Ishikawa (cell line): ENCODE results near the gene NLGN3.

Experiments
- CEBPB ChIP-seq: IDR thresholded peaks from 2 replicates; pipeline ENCODE4 v1.6.1; 2012
- CREB1 ChIP-seq: IDR thresholded peaks from 2 replicates; pipeline ENCODE4 v1.6.1; 2012; ENCODE audit warnings: low read depth
- EP300 ChIP-seq: IDR thresholded peaks from 2 replicates; pipeline ENCODE4 v1.6.1; 2012; ENCODE audit warnings: borderline replicate concordance
- MAX ChIP-seq: IDR thresholded peaks from 2 replicates; pipeline ENCODE4 v1.6.1; 2012
- REST ChIP-seq: IDR thresholded peaks from 2 replicates; pipeline ENCODE4 v1.6.1; 2012; ENCODE audit warnings: low read depth, mild to moderate bottlenecking
- TAF1 ChIP-seq: IDR thresholded peaks from 2 replicates; pipeline ENCODE4 v1.6.1; 2012; ENCODE audit warnings: low read depth, mild to moderate bottlenecking
- TEAD4 ChIP-seq: IDR thresholded peaks from 2 replicates; pipeline ENCODE4 v1.6.1; 2012
- YY1 ChIP-seq: IDR thresholded peaks from 2 replicates; pipeline ENCODE4 v1.6.1; 2012; ENCODE audit warnings: low read depth

- TF ChIP-seq CREB1, result no peak
- no peak for TF ChIP-seq CEBPB
- no peak for TF ChIP-seq TAF1
- no peak for TF ChIP-seq REST
- TF ChIP-seq YY1, result no peak
- no peak for TF ChIP-seq TEAD4
- no peak for TF ChIP-seq EP300
- no peak for TF ChIP-seq MAX
These were observed 33.3 kb upstream of the NLGN3 start, which contains the start of gene IL2RG for GRCh38 chrX:71111141-71111843.
